GM12878 (cell line): Measurements from ENCODE around the gene PPARA. TPM values are rescaled to one million over a fixed set of nuclear protein-coding genes. Genes with fewer than 3 reads are reported as not detected.

ENCODE experiments used
- ATAC-seq: fragments of 200-7000 bp; cut with Tn5 transposase; 3 replicates; pipeline ENCODE4 v1.9.1; 2020; ENCODE audit warnings: mild to moderate bottlenecking, moderate library complexity
- BruUV-seq: library from RNA; stranded (reverse); fragments of 400-500 nt; replicated peaks from 2 replicates; lab custom pipeline; 2021; lab: Mats Ljungman, UMichigan
- CTCF ChIA-PET: fragments of 300-600 bp; sonication (Branson Sonifier 250); formaldehyde crosslinking; extraction: SDS; loops from one replicate; lab custom pipeline; 2021; ENCODE audit warnings: inconsistent platforms; lab: Yijun Ruan, JAX
- POLR2A ChIA-PET: fragments of 350-600 bp; formaldehyde crosslinking; extraction: SDS; loops from one replicate; lab custom pipeline; 2021; ENCODE audit warnings: inconsistent platforms; lab: Charles Lee
- RAD21 ChIA-PET: fragments of 300-600 bp; sonication (Branson Sonifier 250); formaldehyde crosslinking; loops from one replicate; lab custom pipeline; 2023; ENCODE audit warnings: antibody characterized with exemption; ENCODE audit not compliant: unreplicated experiment; lab: Charles Lee
- SMC1A ChIA-PET: fragments of 300-600 bp; sonication (Branson Sonifier 250); formaldehyde crosslinking; loops from one replicate; lab custom pipeline; 2023; ENCODE audit not compliant: unreplicated experiment, uncharacterized antibody; lab: Charles Lee
- DNase-seq: peaks from one replicate; pipeline ENCODE4 v3.0.0-alpha.2; 2011; ENCODE audit warnings: low read depth, low spot score
- FAIRE-seq: peaks from 3 replicates; lab custom pipeline; 2011; peaks lifted over from hg19 to GRCh38; lab: Jason Lieb, UNC
- H2AFZ ChIP-seq: 2 replicates; pipeline ENCODE4 v1.6.0; 2011; ENCODE audit warnings: low read depth, low read length, control low read depth; ENCODE audit not compliant: control insufficient read depth
- H3K27ac ChIP-seq: 2 replicates; pipeline ENCODE4 v1.5.1; 2011; ENCODE audit warnings: control low read depth; ENCODE audit not compliant: control insufficient read depth, insufficient read depth
- H3K27me3 ChIP-seq, 2 experiments: replicated peaks in 1 of 2; 2 replicates each; pipeline versions ENCODE4 v1.6.0 to v1.6.1; 2011; ENCODE audit warnings: low read length in 1 of 2; ENCODE audit not compliant: control insufficient read depth in 2 of 2, insufficient read depth in 2 of 2
- H3K36me3 ChIP-seq, 2 experiments: 2 replicates each; pipeline ENCODE4 v1.5.1; 2011; ENCODE audit warnings: low read length in 1 of 2; ENCODE audit not compliant: control insufficient read depth in 2 of 2, insufficient read depth in 2 of 2
- H3K4me1 ChIP-seq: 2 replicates; pipeline ENCODE4 v1.6.1; 2011; ENCODE audit warnings: mild to moderate bottlenecking, low read length, moderate library complexity, mixed read lengths; ENCODE audit not compliant: control insufficient read depth, insufficient read depth
- H3K4me2 ChIP-seq: 2 replicates; pipeline ENCODE4 v1.6.0; 2011; ENCODE audit warnings: control low read depth; ENCODE audit not compliant: control insufficient read depth, insufficient read depth
- H3K4me3 ChIP-seq: fragments of 200-600 bp; sonication (generic); 2 replicates; pipeline ENCODE4 v1.5.1; 2016
- H3K79me2 ChIP-seq: 2 replicates; pipeline ENCODE4 v1.6.0; 2011; ENCODE audit warnings: low read length; ENCODE audit not compliant: control insufficient read depth, insufficient read depth
- H3K9ac ChIP-seq: 2 replicates; pipeline ENCODE4 v1.8.0; 2011; ENCODE audit warnings: low read length, control low read depth, mixed read lengths; ENCODE audit not compliant: control insufficient read depth, insufficient read depth
- H3K9me3 ChIP-seq: replicated peaks from 3 replicates; pipeline ENCODE4 v1.5.1; 2011; ENCODE audit warnings: mild to moderate bottlenecking, low read length; ENCODE audit not compliant: control insufficient read depth, insufficient read depth
- H4K20me1 ChIP-seq: 2 replicates; pipeline ENCODE4 v1.6.0; 2011; ENCODE audit not compliant: control insufficient read depth, insufficient read depth
- EGR1 ChIP-seq, 2 experiments: IDR thresholded peaks; 1 replicate in 1 of 2; 2 replicates in 1 of 2; pipeline ENCODE4 v1.6.1; 2011 to 2012; ENCODE audit warnings: low read depth in 2 of 2, low read length in 2 of 2, borderline replicate concordance in 1 of 2, mild to moderate bottlenecking in 1 of 2, moderate library complexity in 1 of 2
- MEF2A ChIP-seq: IDR thresholded peaks from 2 replicates; pipeline ENCODE4 v1.6.1; 2011; ENCODE audit warnings: low read depth, mild to moderate bottlenecking, low read length, moderate library complexity; ENCODE audit not compliant: insufficient read depth
- POLR2AphosphoS5 ChIP-seq: IDR thresholded peaks from 2 replicates; pipeline ENCODE4 v1.6.1; 2011; ENCODE audit warnings: mild to moderate bottlenecking, low read length, inconsistent platforms
- RBBP5 ChIP-seq: fragments of 200-600 bp; sonication (generic); conservative IDR thresholded peaks from 2 replicates; pipeline ENCODE4 v1.6.1; 2016
- SMAD1 ChIP-seq: fragments of 450-650 bp; IDR thresholded peaks from 2 replicates; pipeline ENCODE4 v1.6.1; 2018; ENCODE audit warnings: mild to moderate bottlenecking, low read depth; ENCODE audit not compliant: partially characterized antibody
- WGBS: methylation state at CpG from one replicate; pipeline ENCODE4 v1.1.6; 2016; ENCODE audit warnings: low lambda C conversion rate; ENCODE audit not compliant: insufficient replicate concordance, insufficient coverage; ENCODE audit errors: missing lambda C conversion rate; 5-methylcytosine and 5-hydroxymethylcytosine counted together
- in situ Hi-C: fragments of 300-500 bp; cut with MboI; formaldehyde crosslinking; loops from 9 replicates; pipeline ENCODE4 v1.14.3; 2018; ENCODE audit warnings: mixed read lengths
- intact Hi-C: fragments of 100-400 bp; cut with micrococcal nuclease; formaldehyde crosslinking; loops from one replicate; pipeline ENCODE4 v1.14.2; 2022; ENCODE audit not compliant: unreplicated experiment
- polyA plus RNA-seq, 11 experiments: library from polyadenylated mRNA; depleted of rRNA in 4 of 11; unstranded in 6 of 11; stranded (reverse) in 5 of 11; fragments of >200 nt; fragmentation: Nextera tagmentation in 4 of 11; fragmentation: Illumina TruSeq in 1 of 11; extraction: Ambion mirVana in 4 of 11; extraction: Trizol in 1 of 11; gene quantifications; 1 replicate in 1 of 11; 2 replicates in 10 of 11; pipeline versions ENCODE4 v1.2.1 to v1.2.3, GENCODE V29; 2011 to 2016; ENCODE audit warnings: inconsistent platforms in 2 of 11, missing spikeins in 2 of 11, low read depth in 1 of 11
- total RNA-seq, 4 experiments: library from RNA; depleted of rRNA in 3 of 4; stranded (reverse); fragments of >200 nt in 3 of 4; fragmentation: Illumina TruSeq in 1 of 4; extraction: Trizol in 1 of 4; gene quantifications; 2 replicates each; pipeline versions ENCODE4 v1.2.1 to v1.2.3, GENCODE V29; 2013 to 2021
- TF ChIP-seq, protein P1 (sequence below): IDR thresholded peaks from 2 replicates; pipeline ENCODE4 v1.6.1; 2012; ENCODE audit warnings: low read depth, low read length, improper control_type of control experiment

PPARA gene
- total and polyA plus RNA-seq, 10 of the 15 experiments (the other 5 are each of a cell fraction or from before 2014, with no cell fraction given) = 0.72 to 10.4 (median 4.6) TPM

DNA sequence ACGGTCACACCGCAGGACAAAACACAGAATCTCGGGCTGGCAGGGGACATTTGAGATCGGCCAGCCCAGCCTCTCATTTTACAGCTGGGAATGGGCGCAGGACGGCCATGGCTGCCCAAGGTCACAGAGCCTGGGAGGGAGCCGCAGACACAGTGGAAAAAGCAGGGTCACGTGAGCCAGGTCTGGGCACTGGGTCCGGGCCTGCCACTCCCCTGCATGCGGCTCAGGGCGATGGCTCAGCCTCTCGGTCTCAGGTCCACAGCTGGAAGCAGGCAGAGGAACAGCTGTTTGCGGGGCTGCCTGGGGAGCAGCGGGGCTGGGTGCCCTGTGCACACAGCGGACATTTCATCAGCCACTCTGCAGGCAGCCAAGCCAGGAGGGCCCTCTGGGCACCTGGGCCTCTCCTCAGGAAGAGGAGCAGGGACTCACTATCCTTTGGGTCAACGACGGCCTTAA lies 10.4 kb upstream of the PPARA start:
- no peak for DNase-seq
- Histone ChIP-seq H2AFZ (no peak overlapping the region), H3K4me3 (no peak overlapping the region), H3K27ac (no peak overlapping the region), H3K9me3 (no peaks in the 10 kb centered on the region), H3K4me1 (peaks cover 2% of the 10 kb centered on the region; the same call in 1 of the 2 replicates), H4K20me1 (no peaks in the 10 kb centered on the region), H3K4me2 (no peak overlapping the region), H3K36me3 (no peaks in the 10 kb centered on the region), H3K27me3 (no peaks in the 10 kb centered on the region), H3K9ac (no peak overlapping the region), H3K79me2 (no peaks in the 10 kb centered on the region)
- POLR2A ChIA-PET = no interaction called here
- no peak for ATAC-seq
- RAD21 ChIA-PET = no interaction called here
- SMC1A ChIA-PET = no interaction called here
- BruUV-seq = no TSS peak
- TF ChIP-seq, protein P1, sequence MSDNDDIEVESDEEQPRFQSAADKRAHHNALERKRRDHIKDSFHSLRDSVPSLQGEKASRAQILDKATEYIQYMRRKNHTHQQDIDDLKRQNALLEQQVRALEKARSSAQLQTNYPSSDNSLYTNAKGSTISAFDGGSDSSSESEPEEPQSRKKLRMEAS = no peak
- TF ChIP-seq SMAD1 = no peak
- no peak for TF ChIP-seq MEF2A
- TF ChIP-seq POLR2AphosphoS5 = no peak
- no peak for TF ChIP-seq EGR1 (IDR thresholded peaks at IDR 0.05; ENCODE audit: borderline replicate concordance in 1 of 2, low read depth in 2 of 2, low read length in 2 of 2)
- TF ChIP-seq RBBP5 = no peak
- in situ Hi-C loops = no loop called here
- intact Hi-C loops = no loop called here
- CTCF ChIA-PET = no interaction called here
- 90% methylated on average over 13 of the region's 17 CpGs for WGBS
- no peak for FAIRE-seq
